ENCODE results near the gene CCDC187.

DNA sequence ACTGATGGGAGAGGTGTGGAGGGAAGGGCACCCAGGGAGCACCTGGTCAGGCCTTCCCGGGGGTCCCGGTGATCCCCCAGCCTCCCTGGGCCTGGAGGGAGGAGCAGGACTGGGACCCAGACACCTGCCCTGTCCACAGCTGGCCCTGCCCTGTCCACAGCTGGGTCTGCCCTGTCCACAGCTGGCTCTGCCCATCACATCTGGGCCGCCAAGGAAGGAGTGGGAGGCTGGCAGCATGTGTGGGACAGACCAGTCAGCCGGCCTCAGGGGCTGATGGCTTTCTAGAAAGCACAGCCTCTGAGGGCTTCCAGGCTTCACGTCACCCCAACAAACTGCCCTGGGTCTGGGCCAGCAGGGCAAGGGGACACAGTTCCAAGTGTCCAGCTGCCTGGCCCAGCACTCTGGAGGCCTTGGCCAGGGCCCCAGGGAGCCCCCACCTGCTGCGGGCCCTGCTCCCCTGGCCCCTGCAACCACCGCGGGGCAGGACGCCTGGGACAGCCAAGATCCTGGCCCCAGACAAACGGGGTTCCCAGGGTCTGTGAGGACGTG lies 47.4 kb upstream of the CCDC187 start:
- TF ChIP-seq POLR2A (IDR thresholded peaks at IDR 0.05) = no peak
- TF ChIP-seq, protein P1, sequence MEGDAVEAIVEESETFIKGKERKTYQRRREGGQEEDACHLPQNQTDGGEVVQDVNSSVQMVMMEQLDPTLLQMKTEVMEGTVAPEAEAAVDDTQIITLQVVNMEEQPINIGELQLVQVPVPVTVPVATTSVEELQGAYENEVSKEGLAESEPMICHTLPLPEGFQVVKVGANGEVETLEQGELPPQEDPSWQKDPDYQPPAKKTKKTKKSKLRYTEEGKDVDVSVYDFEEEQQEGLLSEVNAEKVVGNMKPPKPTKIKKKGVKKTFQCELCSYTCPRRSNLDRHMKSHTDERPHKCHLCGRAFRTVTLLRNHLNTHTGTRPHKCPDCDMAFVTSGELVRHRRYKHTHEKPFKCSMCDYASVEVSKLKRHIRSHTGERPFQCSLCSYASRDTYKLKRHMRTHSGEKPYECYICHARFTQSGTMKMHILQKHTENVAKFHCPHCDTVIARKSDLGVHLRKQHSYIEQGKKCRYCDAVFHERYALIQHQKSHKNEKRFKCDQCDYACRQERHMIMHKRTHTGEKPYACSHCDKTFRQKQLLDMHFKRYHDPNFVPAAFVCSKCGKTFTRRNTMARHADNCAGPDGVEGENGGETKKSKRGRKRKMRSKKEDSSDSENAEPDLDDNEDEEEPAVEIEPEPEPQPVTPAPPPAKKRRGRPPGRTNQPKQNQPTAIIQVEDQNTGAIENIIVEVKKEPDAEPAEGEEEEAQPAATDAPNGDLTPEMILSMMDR (IDR thresholded peaks at IDR 0.05) = no peak

Data from body of pancreas (tissue), 4 donors.